Activated B cell treated with CpG ODN at 0.5 μM for 24 hours (primary cell): ENCODE results near the gene MYO5A. TPM values are rescaled to one million over a fixed set of nuclear protein-coding genes. Genes with fewer than 3 reads are reported as not detected.

Source experiments
- ATAC-seq: fragments of 200-7000 bp; cut with Tn5 transposase; one replicate; pipeline ENCODE4 v1.10.0; 2021; ENCODE audit warnings: low read depth, mild to moderate bottlenecking, moderate library complexity
- CTCF ChIA-PET: fragments of 350-600 bp; sonication (Branson Sonifier 250); formaldehyde crosslinking; loops from one replicate; lab custom pipeline; 2021; ENCODE audit warnings: antibody characterized with exemption; lab: Charles Lee
- POLR2A ChIA-PET: fragments of 350-600 bp; sonication (Branson Sonifier 250); formaldehyde crosslinking; loops from one replicate; lab custom pipeline; 2021; ENCODE audit warnings: antibody characterized with exemption; lab: Charles Lee
- DNase-seq: peaks from one replicate; pipeline ENCODE4 v3.0.0; 2022
- H3K27ac Mint-ChIP-seq: one replicate; pipeline ENCODE4 v1.8.0; 2020; ENCODE audit warnings: mixed read lengths
- H3K27me3 Mint-ChIP-seq: one replicate; pipeline ENCODE4 v1.8.0; 2021; ENCODE audit warnings: mixed read lengths
- H3K36me3 Mint-ChIP-seq: one replicate; pipeline ENCODE4 v1.8.0; 2021; ENCODE audit warnings: low read depth, mixed read lengths
- H3K4me1 Mint-ChIP-seq: one replicate; pipeline ENCODE4 v1.8.0; 2021; ENCODE audit warnings: mixed read lengths
- H3K4me3 Mint-ChIP-seq: one replicate; pipeline ENCODE4 v1.8.0; 2020; ENCODE audit warnings: mild to moderate bottlenecking, mixed read lengths
- H3K9me3 Mint-ChIP-seq: one replicate; pipeline ENCODE4 v1.8.0; 2020; ENCODE audit warnings: mixed read lengths
- CTCF ChIP-seq: fragments of 200-600 bp; IDR thresholded peaks from one replicate; pipeline ENCODE4 v1.8.0; 2022; ENCODE audit warnings: antibody characterized with exemption, mild to moderate bottlenecking
- intact Hi-C: fragments of 100-400 bp; cut with micrococcal nuclease; formaldehyde crosslinking; loops from one replicate; pipeline ENCODE4 v1.15.1; 2024
- total RNA-seq: library from RNA; stranded (reverse); gene quantifications from 2 replicates; pipeline ENCODE4 v1.2.3, GENCODE V29; 2022

Gene MYO5A
- total RNA-seq, 1 donor from 2014 or later: 49.1 TPM

GRCh38 chr15:52369030-52369429, 159.7 kb downstream of the MYO5A start:
- Mint-ChIP-seq H3K4me3 (no peak overlapping the region), H3K27ac (no peak overlapping the region), H3K9me3 (no peaks in the 10 kb centered on the region), H3K36me3 (peaks cover 87% of the 10 kb centered on the region), H3K27me3 (no peaks in the 10 kb centered on the region), H3K4me1 (peaks cover 11% of the 10 kb centered on the region)
- DNase-seq (no peak), ATAC-seq (no peak)
- ChIA-PET POLR2A (no interaction called here), CTCF (no interaction called here)
- no peak for TF ChIP-seq CTCF
- intact Hi-C loops: no loop called here

GRCh38 chr15:52368402-52368801, 160.3 kb downstream of the MYO5A start:
- TF ChIP-seq CTCF: no peak
- ATAC-seq (no peak), DNase-seq (no peak)
- no peak overlapping the region for H3K4me3 Mint-ChIP-seq
- intact Hi-C loops: no loop called here
- H3K9me3 Mint-ChIP-seq: no peaks in the 10 kb centered on the region
- H3K4me1 Mint-ChIP-seq: peaks cover 11% of the 10 kb centered on the region
- H3K36me3 Mint-ChIP-seq: peaks cover 88% of the 10 kb centered on the region
- H3K27me3 Mint-ChIP-seq: no peaks in the 10 kb centered on the region
- POLR2A ChIA-PET: no interaction called here
- H3K27ac Mint-ChIP-seq: no peak overlapping the region
- CTCF ChIA-PET: interaction anchor here (1.4 kb wide), 1 partner anchor 8 kb away, joined by 7 read pairs; no protein-coding TSS in a partner anchor

GRCh38 chr15:52362497-52362896, 166.2 kb downstream of the MYO5A start:
- H3K36me3 Mint-ChIP-seq: peaks cover 84% of the 10 kb centered on the region
- DNase-seq (no peak), ATAC-seq (no peak)
- H3K9me3 Mint-ChIP-seq: no peaks in the 10 kb centered on the region
- H3K27ac Mint-ChIP-seq: no peak overlapping the region
- POLR2A ChIA-PET: no interaction called here
- CTCF ChIA-PET: no interaction called here
- no peaks in the 10 kb centered on the region for H3K4me1 Mint-ChIP-seq
- H3K27me3 Mint-ChIP-seq: no peaks in the 10 kb centered on the region
- TF ChIP-seq CTCF: no peak
- H3K4me3 Mint-ChIP-seq: no peak overlapping the region
- intact Hi-C loops: no loop called here

GRCh38 chr15:52361975-52362494, 166.6 kb downstream of the MYO5A start:
- no peak for TF ChIP-seq CTCF
- ATAC-seq: no peak
- intact Hi-C loops: no loop called here
- ChIA-PET POLR2A (no interaction called here), CTCF (no interaction called here)
- Mint-ChIP-seq H3K4me1 (no peaks in the 10 kb centered on the region), H3K9me3 (no peaks in the 10 kb centered on the region), H3K4me3 (no peak overlapping the region), H3K36me3 (peaks cover 81% of the 10 kb centered on the region), H3K27me3 (no peaks in the 10 kb centered on the region), H3K27ac (no peak overlapping the region)
- no peak for DNase-seq

GRCh38 chr15:52361494-52361893, 167.2 kb downstream of the MYO5A start:
- H3K9me3 Mint-ChIP-seq: no peaks in the 10 kb centered on the region
- no peak for ATAC-seq
- no peaks in the 10 kb centered on the region for H3K4me1 Mint-ChIP-seq
- ChIA-PET CTCF (no interaction called here), POLR2A (no interaction called here)
- H3K36me3 Mint-ChIP-seq: peaks cover 78% of the 10 kb centered on the region
- H3K27me3 Mint-ChIP-seq: no peaks in the 10 kb centered on the region
- no peak for DNase-seq
- intact Hi-C loops: no loop called here
- no peak for TF ChIP-seq CTCF
- H3K27ac Mint-ChIP-seq: no peak overlapping the region
- no peak overlapping the region for H3K4me3 Mint-ChIP-seq
